ENCODE measurements around the gene PIK3R2.

Gene PIK3R2

GRCh38 chr19:18121166-18121565 is 31.8 kb upstream of the PIK3R2 start:
- no peak for ATAC-seq
- no peak for TF ChIP-seq ZFP3 (CRISPR knock-in tag; IDR thresholded peaks at IDR 0.05)
- TF ChIP-seq ZNF565 (CRISPR knock-in tag; conservative IDR thresholded peaks at IDR 0.05; ENCODE audit: low read depth) = no peak
- TF ChIP-seq, protein P1, sequence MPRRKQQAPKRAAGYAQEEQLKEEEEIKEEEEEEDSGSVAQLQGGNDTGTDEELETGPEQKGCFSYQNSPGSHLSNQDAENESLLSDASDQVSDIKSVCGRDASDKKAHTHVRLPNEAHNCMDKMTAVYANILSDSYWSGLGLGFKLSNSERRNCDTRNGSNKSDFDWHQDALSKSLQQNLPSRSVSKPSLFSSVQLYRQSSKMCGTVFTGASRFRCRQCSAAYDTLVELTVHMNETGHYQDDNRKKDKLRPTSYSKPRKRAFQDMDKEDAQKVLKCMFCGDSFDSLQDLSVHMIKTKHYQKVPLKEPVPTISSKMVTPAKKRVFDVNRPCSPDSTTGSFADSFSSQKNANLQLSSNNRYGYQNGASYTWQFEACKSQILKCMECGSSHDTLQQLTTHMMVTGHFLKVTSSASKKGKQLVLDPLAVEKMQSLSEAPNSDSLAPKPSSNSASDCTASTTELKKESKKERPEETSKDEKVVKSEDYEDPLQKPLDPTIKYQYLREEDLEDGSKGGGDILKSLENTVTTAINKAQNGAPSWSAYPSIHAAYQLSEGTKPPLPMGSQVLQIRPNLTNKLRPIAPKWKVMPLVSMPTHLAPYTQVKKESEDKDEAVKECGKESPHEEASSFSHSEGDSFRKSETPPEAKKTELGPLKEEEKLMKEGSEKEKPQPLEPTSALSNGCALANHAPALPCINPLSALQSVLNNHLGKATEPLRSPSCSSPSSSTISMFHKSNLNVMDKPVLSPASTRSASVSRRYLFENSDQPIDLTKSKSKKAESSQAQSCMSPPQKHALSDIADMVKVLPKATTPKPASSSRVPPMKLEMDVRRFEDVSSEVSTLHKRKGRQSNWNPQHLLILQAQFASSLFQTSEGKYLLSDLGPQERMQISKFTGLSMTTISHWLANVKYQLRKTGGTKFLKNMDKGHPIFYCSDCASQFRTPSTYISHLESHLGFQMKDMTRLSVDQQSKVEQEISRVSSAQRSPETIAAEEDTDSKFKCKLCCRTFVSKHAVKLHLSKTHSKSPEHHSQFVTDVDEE (CRISPR knock-in tag; IDR thresholded peaks at IDR 0.05) = no peak
- TF ChIP-seq BACH2 (CRISPR knock-in tag; IDR thresholded peaks at IDR 0.05; ENCODE audit: borderline replicate concordance) = no peak
- TF ChIP-seq CSDC2 (CRISPR knock-in tag; IDR thresholded peaks at IDR 0.05) = no peak
- TF ChIP-seq RARB (CRISPR knock-in tag; IDR thresholded peaks at IDR 0.05) = no peak
- no peak for TF ChIP-seq ESRRG (CRISPR knock-in tag; IDR thresholded peaks at IDR 0.05)
- TF ChIP-seq TCF4 (CRISPR knock-in tag; IDR thresholded peaks at IDR 0.05; ENCODE audit: borderline replicate concordance) = no peak
- no peak for TF ChIP-seq SNAI2 (CRISPR knock-in tag; IDR thresholded peaks at IDR 0.05)
- no peak for TF ChIP-seq CREB5 (CRISPR knock-in tag; IDR thresholded peaks at IDR 0.05; ENCODE audit: low read depth)
- no peak for TF ChIP-seq ZC3H10 (CRISPR knock-in tag; IDR thresholded peaks at IDR 0.05)
- TF ChIP-seq CSRNP3 (CRISPR knock-in tag; IDR thresholded peaks at IDR 0.05) = no peak
- no peak for TF ChIP-seq ZNF8 (CRISPR knock-in tag; IDR thresholded peaks at IDR 0.05)
- TF ChIP-seq ZFP30 (CRISPR knock-in tag; IDR thresholded peaks at IDR 0.05) = no peak
- TF ChIP-seq ZNF70 (CRISPR knock-in tag; IDR thresholded peaks at IDR 0.05) = no peak
- TF ChIP-seq GLIS3 (CRISPR knock-in tag; IDR thresholded peaks at IDR 0.05) = no peak
- no peak for TF ChIP-seq PATZ1 (CRISPR knock-in tag; IDR thresholded peaks at IDR 0.05; ENCODE audit: borderline replicate concordance)
- TF ChIP-seq ARNTL (CRISPR knock-in tag; IDR thresholded peaks at IDR 0.05; ENCODE audit: borderline replicate concordance, low read depth) = no peak

DNA sequence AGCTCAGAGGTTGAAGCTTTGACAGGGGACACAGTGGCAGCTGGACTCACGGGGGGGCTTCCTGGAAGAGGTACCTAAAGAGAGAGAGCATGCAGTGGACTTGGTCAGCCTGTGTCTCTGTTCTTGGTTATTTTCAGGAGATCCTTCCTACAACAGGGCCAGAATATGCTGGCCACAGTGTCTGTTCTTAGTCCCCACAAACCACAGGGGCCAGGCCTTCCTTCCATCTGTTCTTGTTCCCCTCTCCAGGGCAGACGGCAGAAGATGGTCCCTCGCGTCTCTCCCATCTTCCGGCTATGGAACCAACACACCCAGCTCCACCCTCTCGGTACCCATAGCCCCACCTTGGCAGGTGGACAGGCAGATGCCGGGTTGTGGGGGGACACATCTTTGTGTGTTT is 30.5 kb upstream of the PIK3R2 start:
- no peak for ATAC-seq
- TF ChIP-seq ZFP30 (CRISPR knock-in tag; IDR thresholded peaks at IDR 0.05) = no peak
- TF ChIP-seq SNAI2 (CRISPR knock-in tag; IDR thresholded peaks at IDR 0.05) = no peak
- no peak for TF ChIP-seq ZC3H10 (CRISPR knock-in tag; IDR thresholded peaks at IDR 0.05)
- TF ChIP-seq OSR1 (CRISPR knock-in tag; IDR thresholded peaks at IDR 0.05) = no peak

- no peak for ATAC-seq
These were observed 29.8 kb upstream of the PIK3R2 start for GRCh38 chr19:18122860-18123795.

GRCh38 chr19:18123819-18124218 is 29.1 kb upstream of the PIK3R2 start:
- TF ChIP-seq CSDC2 (CRISPR knock-in tag; IDR thresholded peaks at IDR 0.05) = no peak
- no peak for TF ChIP-seq ZFP3 (CRISPR knock-in tag; IDR thresholded peaks at IDR 0.05)
- no peak for TF ChIP-seq OSR1 (CRISPR knock-in tag; IDR thresholded peaks at IDR 0.05)
- TF ChIP-seq TOX (CRISPR knock-in tag; IDR thresholded peaks at IDR 0.05; ENCODE audit: borderline replicate concordance) = no peak
- TF ChIP-seq BACH2 (CRISPR knock-in tag; IDR thresholded peaks at IDR 0.05; ENCODE audit: borderline replicate concordance) = no peak
- TF ChIP-seq, protein P2, sequence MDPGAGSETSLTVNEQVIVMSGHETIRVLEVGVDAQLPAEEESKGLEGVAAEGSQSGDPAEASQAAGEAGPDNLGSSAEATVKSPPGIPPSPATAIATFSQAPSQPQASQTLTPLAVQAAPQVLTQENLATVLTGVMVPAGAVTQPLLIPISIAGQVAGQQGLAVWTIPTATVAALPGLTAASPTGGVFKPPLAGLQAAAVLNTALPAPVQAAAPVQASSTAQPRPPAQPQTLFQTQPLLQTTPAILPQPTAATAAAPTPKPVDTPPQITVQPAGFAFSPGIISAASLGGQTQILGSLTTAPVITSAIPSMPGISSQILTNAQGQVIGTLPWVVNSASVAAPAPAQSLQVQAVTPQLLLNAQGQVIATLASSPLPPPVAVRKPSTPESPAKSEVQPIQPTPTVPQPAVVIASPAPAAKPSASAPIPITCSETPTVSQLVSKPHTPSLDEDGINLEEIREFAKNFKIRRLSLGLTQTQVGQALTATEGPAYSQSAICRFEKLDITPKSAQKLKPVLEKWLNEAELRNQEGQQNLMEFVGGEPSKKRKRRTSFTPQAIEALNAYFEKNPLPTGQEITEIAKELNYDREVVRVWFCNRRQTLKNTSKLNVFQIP (CRISPR knock-in tag; IDR thresholded peaks at IDR 0.05; ENCODE audit: borderline replicate concordance, low read depth) = no peak
- no peak for ATAC-seq

More at GRCh38 chr19:18122860-18123795, 29.8 kb upstream of the PIK3R2 start:
- TF ChIP-seq ZFP3 (CRISPR knock-in tag; IDR thresholded peaks at IDR 0.05) (peak; percentile 98), CSDC2 (CRISPR knock-in tag; IDR thresholded peaks at IDR 0.05) (no peak)
